SU-DHL-6 (cell line): ENCODE results near the gene CD34.

Experiments
- H2AFZ ChIP-seq: fragments of 200-600 bp; sonication (generic); 2 replicates; pipeline ENCODE4 v1.6.1; 2014; ENCODE audit warnings: low read depth, mild to moderate bottlenecking, moderate library complexity, mixed read lengths, antibody characterized with exemption, low read length; ENCODE audit not compliant: severe bottlenecking
- H3F3A ChIP-seq: fragments of 200-600 bp; shearing (Covaris generic); 2 replicates; pipeline ENCODE4 v1.6.0; 2016; ENCODE audit warnings: antibody characterized with exemption, mild to moderate bottlenecking; ENCODE audit not compliant: insufficient read depth
- H3K27ac ChIP-seq: fragments of 200-600 bp; sonication (generic); 2 replicates; pipeline ENCODE4 v1.5.1; 2016; ENCODE audit warnings: low read depth, mild to moderate bottlenecking, low read length, moderate library complexity, mixed read lengths
- H3K27me3 ChIP-seq: fragments of 200-600 bp; sonication (generic), shearing (Covaris generic); 2 replicates; pipeline ENCODE4 v1.6.0; 2014; ENCODE audit warnings: mild to moderate bottlenecking, low read length
- H3K36me3 ChIP-seq: fragments of 200-600 bp; sonication (generic); 2 replicates; pipeline ENCODE4 v1.6.1; 2014; ENCODE audit warnings: mild to moderate bottlenecking, low read length, mixed read lengths
- H3K4me2 ChIP-seq: fragments of 300-600, 200-600 bp; shearing (Covaris generic), sonication (generic); 2 replicates; pipeline ENCODE4 v1.6.0; 2014; ENCODE audit warnings: low read length, low read depth, mild to moderate bottlenecking; ENCODE audit not compliant: poor library complexity, severe bottlenecking
- H3K4me3 ChIP-seq: fragments of 200-600 bp; sonication (generic); 2 replicates; pipeline ENCODE4 v1.5.1; 2014; ENCODE audit warnings: antibody characterized with exemption, low read length, mild to moderate bottlenecking, mixed read lengths; ENCODE audit not compliant: insufficient read depth, poor library complexity, severe bottlenecking
- H3K79me2 ChIP-seq: fragments of 200-600 bp; sonication (generic); 2 replicates; pipeline ENCODE4 v1.6.1; 2014; ENCODE audit warnings: mild to moderate bottlenecking, low read length, moderate library complexity; ENCODE audit not compliant: insufficient read depth
- H3K9ac ChIP-seq: fragments of 200-600 bp; sonication (generic); 2 replicates; pipeline ENCODE4 v1.7.0; 2014; ENCODE audit warnings: mild to moderate bottlenecking, low read length
- H3K9me2 ChIP-seq: fragments of 200-600 bp; sonication (generic); replicated peaks from 2 replicates; pipeline ENCODE4 v1.6.1; 2014; ENCODE audit warnings: low read length; ENCODE audit not compliant: insufficient read depth
- H3K9me3 ChIP-seq: fragments of 200-600 bp; sonication (generic); 2 replicates; pipeline ENCODE4 v1.6.1; 2014; ENCODE audit warnings: low read length, mixed read lengths; ENCODE audit not compliant: insufficient read depth
- H4K20me1 ChIP-seq: fragments of 200-600 bp; sonication (generic); 2 replicates; pipeline ENCODE4 v1.6.1; 2014; ENCODE audit warnings: low read depth, mild to moderate bottlenecking, antibody characterized with exemption, low read length, moderate library complexity, mixed read lengths
- CTCF ChIP-seq: fragments of 200-600 bp; sonication (generic); IDR thresholded peaks from one replicate; pipeline ENCODE4 v1.5.1; 2017; ENCODE audit warnings: antibody characterized with exemption, mild to moderate bottlenecking, low read length, moderate library complexity; ENCODE audit not compliant: insufficient read depth, poor library complexity, severe bottlenecking
- EZH2phosphoT487 ChIP-seq: fragments of 200-600 bp; sonication (generic), shearing (Covaris generic); conservative IDR thresholded peaks from 2 replicates; pipeline ENCODE4 v1.6.1; 2018; ENCODE audit warnings: mild to moderate bottlenecking, antibody characterized with exemption, low read length, moderate library complexity, mixed read lengths

The CD34 gene

GRCh38 chr1:207923561-207923960 is 12.6 kb upstream of the CD34 start:
- no peak overlapping the region for H3K9ac ChIP-seq
- H2AFZ ChIP-seq, result no peak overlapping the region
- no peak for TF ChIP-seq EZH2phosphoT487
- TF ChIP-seq CTCF, result no peak
- no peaks in the 10 kb centered on the region for H3K9me2 ChIP-seq
- H4K20me1 ChIP-seq, result no peaks in the 10 kb centered on the region
- no peaks in the 10 kb centered on the region for H3F3A ChIP-seq
- no peaks in the 10 kb centered on the region for H3K36me3 ChIP-seq
- H3K9me3 ChIP-seq, result no peaks in the 10 kb centered on the region
- H3K27me3 ChIP-seq, result no peaks in the 10 kb centered on the region
- H3K4me2 ChIP-seq, result no peak overlapping the region
- no peak overlapping the region for H3K4me3 ChIP-seq
- H3K79me2 ChIP-seq, result no peaks in the 10 kb centered on the region
- no peak overlapping the region for H3K27ac ChIP-seq

- Histone ChIP-seq H3F3A (no peaks in the 10 kb centered on the region), H3K9me2 (no peaks in the 10 kb centered on the region), H3K27ac (no peak overlapping the region), H3K79me2 (no peaks in the 10 kb centered on the region), H3K9me3 (no peaks in the 10 kb centered on the region), H4K20me1 (no peaks in the 10 kb centered on the region), H3K9ac (no peak overlapping the region), H3K27me3 (no peaks in the 10 kb centered on the region), H2AFZ (no peak overlapping the region), H3K36me3 (no peaks in the 10 kb centered on the region), H3K4me2 (no peak overlapping the region), H3K4me3 (no peak overlapping the region)
- TF ChIP-seq CTCF (no peak), EZH2phosphoT487 (no peak)
These were observed 12.2 kb upstream of the CD34 start for GRCh38 chr1:207923121-207923520.

- H3K4me2 ChIP-seq, result no peak overlapping the region
- H3K27me3 ChIP-seq, result no peaks in the 10 kb centered on the region
- no peaks in the 10 kb centered on the region for H3K79me2 ChIP-seq
- no peaks in the 10 kb centered on the region for H3K9me2 ChIP-seq
- no peaks in the 10 kb centered on the region for H4K20me1 ChIP-seq
- H3K4me3 ChIP-seq, result no peak overlapping the region
- no peaks in the 10 kb centered on the region for H3K9me3 ChIP-seq
- H3K9ac ChIP-seq, result no peak overlapping the region
- no peak overlapping the region for H3K27ac ChIP-seq
- no peaks in the 10 kb centered on the region for H3F3A ChIP-seq
- TF ChIP-seq EZH2phosphoT487, result no peak
- H3K36me3 ChIP-seq, result no peaks in the 10 kb centered on the region
- no peak overlapping the region for H2AFZ ChIP-seq
These were observed 11.6 kb upstream of the CD34 start for GRCh38 chr1:207922554-207922953.

GRCh38 chr1:207921321-207921720 is 10.4 kb upstream of the CD34 start:
- H3K9me3 ChIP-seq, result no peaks in the 10 kb centered on the region
- no peak overlapping the region for H3K4me2 ChIP-seq
- no peak overlapping the region for H3K9ac ChIP-seq
- no peaks in the 10 kb centered on the region for H4K20me1 ChIP-seq
- H3K27me3 ChIP-seq, result no peaks in the 10 kb centered on the region
- no peak overlapping the region for H3K4me3 ChIP-seq
- no peaks in the 10 kb centered on the region for H3K36me3 ChIP-seq
- no peaks in the 10 kb centered on the region for H3K79me2 ChIP-seq
- H3K27ac ChIP-seq, result no peak overlapping the region
- H3F3A ChIP-seq, result no peaks in the 10 kb centered on the region
- TF ChIP-seq EZH2phosphoT487 (no peak), CTCF (no peak)
- H3K9me2 ChIP-seq, result no peaks in the 10 kb centered on the region
- no peak overlapping the region for H2AFZ ChIP-seq
